Left colon (tissue), 2 donors: ENCODE measurements around the gene B3GNT9. TPM values are rescaled to one million over a fixed set of nuclear protein-coding genes. Genes with fewer than 3 reads are reported as not detected.

ENCODE experiments used
- ATAC-seq: fragments of 200-7000 bp; cut with Tn5 transposase; one replicate; pipeline ENCODE4 v1.9.1; 2020; ENCODE audit warnings: mild to moderate bottlenecking, moderate library complexity
- DNase-seq, 2 donors: peaks; one replicate each; pipeline ENCODE4 v3.0.0-alpha.2; 2020
- intact Hi-C, 2 donors: fragments of 100-400 bp; cut with DNase I in 1 of 2; cut with micrococcal nuclease in 1 of 2; formaldehyde crosslinking; loops; one replicate each; pipeline versions ENCODE4 v1.11.2 to v1.14.0; 2022; cut with DNase I, micrococcal nuclease
- total RNA-seq, 2 donors: library from RNA; stranded (reverse); fragmentation: NEBNext Ultra II Directional; extraction: Animal tissue kit (Norgen Biotek cat#: 25700); gene quantifications; one replicate each; pipeline ENCODE4 v1.2.1, GENCODE V29; 2021
- donor health status: DM: no; HTN: no; CAD: no.
- donor health status: DM: yes; HTN: yes; CAD: no.

B3GNT9 gene
- total RNA-seq, 2 donors from 2014 or later, result 2.9 to 4.3 TPM

GRCh38 chr16:67157892-67158635, 7.3 kb upstream of the B3GNT9 start:
- DNase-seq (no peak), ATAC-seq (no peak)
- intact Hi-C loops, result loop anchor here (5.0 to 10.0 kb wide), 2 partner anchors 181 to 183 kb away; no protein-coding TSS in a partner anchor

DNA sequence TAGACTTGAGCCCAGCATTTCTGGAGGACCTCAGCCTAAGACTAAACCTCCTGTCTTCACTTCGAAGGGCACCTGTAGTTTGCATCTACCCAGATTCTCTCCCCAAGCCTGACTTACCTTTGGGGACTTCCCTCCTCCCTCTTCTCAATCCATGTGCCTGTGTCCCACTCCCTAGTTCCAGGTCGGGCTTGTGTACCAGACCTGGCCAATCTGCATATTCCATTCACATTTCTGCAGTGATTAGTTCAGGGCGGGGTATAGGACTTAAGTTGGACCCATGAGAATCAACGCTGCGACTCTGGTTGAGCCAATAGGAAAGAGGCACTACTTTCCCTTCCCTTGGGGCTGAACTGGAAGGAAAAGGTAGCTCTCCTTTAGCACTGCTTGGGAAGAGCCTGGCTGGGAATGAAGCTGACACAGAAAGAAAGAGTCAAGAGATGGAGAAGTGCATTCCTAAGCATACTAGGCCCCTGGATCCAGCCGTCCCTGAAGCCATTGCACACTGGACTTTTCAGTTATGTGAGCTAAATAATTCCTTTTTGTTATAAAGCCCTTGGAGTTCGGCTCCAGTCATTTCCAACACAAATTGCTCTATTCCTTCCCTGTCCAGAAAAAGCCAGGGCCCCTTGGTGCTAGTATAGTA, 6.4 kb upstream of the B3GNT9 start:
- DNase-seq, result peak in 1 of 2 donors; percentile 16
- intact Hi-C loops, result loop anchor here (5.0 to 10.0 kb wide), 2 partner anchors 180 to 182 kb away; no protein-coding TSS in a partner anchor
- ATAC-seq, result no peak

GRCh38 chr16:67156143-67156844, 5.5 kb upstream of the B3GNT9 start:
- DNase-seq (peak in 1 of 2 donors; percentile 61), ATAC-seq (peak; percentile 19)
- intact Hi-C loops, result loop anchor here (5.0 to 10.0 kb wide), 2 partner anchors 179 to 181 kb away; no protein-coding TSS in a partner anchor

- DNase-seq (peak in 1 of 2 donors; percentile 82), ATAC-seq (peak; percentile 53)
- intact Hi-C loops, result loop anchor here (5.0 to 10.0 kb wide), 2 partner anchors 178 to 181 kb away; no protein-coding TSS in a partner anchor
Measured at GRCh38 chr16:67155295-67156142, 4.7 kb upstream of the B3GNT9 start.

GRCh38 chr16:67154578-67155294, 3.9 kb upstream of the B3GNT9 start:
- ATAC-seq (no peak), DNase-seq (peak in 1 of 2 donors; percentile 25)
- intact Hi-C loops, result loop anchor here (5.0 to 10.0 kb wide), 2 partner anchors 177 to 180 kb away; no protein-coding TSS in a partner anchor

- DNase-seq, result no peak
- ATAC-seq, result no peak
- intact Hi-C loops, result loop anchor here in 1 of 2 donors (10.0 kb wide), 1 partner anchor 177 kb away; no protein-coding TSS in a partner anchor
Measured at GRCh38 chr16:67151431-67152097, 766 bp upstream of the B3GNT9 start.

GRCh38 chr16:67150047-67150832, 558 bp downstream of the B3GNT9 start:
- DNase-seq (peak in 1 of 2 donors; percentile 49), ATAC-seq (peak; percentile 53)
- intact Hi-C loops, result loop anchor here in 1 of 2 donors (10.0 kb wide), 1 partner anchor 175 kb away; no protein-coding TSS in a partner anchor

- intact Hi-C loops, result loop anchor here in 1 of 2 donors (10.0 kb wide), 1 partner anchor 175 kb away; no protein-coding TSS in a partner anchor
Measured at GRCh38 chr16:67149276-67150046, 1.3 kb downstream of the B3GNT9 start.

GRCh38 chr16:67148656-67149275, 2.0 kb downstream of the B3GNT9 start:
- DNase-seq, result no peak
- intact Hi-C loops, result no loop called here
- no peak for ATAC-seq

More at GRCh38 chr16:67149276-67150046, 1.3 kb downstream of the B3GNT9 start:
- DNase-seq (no peak), ATAC-seq (no peak)

DNA sequence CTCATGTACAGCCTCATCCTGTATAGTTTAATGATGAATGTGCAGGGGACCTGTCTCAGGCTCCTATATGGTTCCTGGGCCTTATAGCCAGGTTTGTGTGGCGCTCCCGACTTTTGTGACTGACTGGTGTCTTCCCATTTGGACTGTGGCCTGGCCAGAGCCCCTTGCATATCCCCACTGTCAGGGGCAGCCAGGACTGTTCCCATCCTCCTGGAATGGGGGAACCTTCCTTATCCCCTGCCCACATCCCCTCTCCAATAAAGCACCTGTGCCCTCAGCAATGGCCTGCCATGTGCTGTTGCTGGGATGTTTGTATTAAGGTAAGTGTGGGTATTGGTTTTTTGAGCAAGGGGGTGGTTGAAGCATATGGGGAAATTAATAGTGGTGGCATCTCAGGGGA, 2.6 kb downstream of the B3GNT9 start:
- intact Hi-C loops, result no loop called here

GRCh38 chr16:67147437-67148140, 3.2 kb downstream of the B3GNT9 start:
- DNase-seq (no peak), ATAC-seq (no peak)
- intact Hi-C loops, result no loop called here

More for the DNA sequence above, 2.6 kb downstream of the B3GNT9 start:
- DNase-seq, result no peak
- ATAC-seq, result no peak

GRCh38 chr16:67146523-67147357, 4.1 kb downstream of the B3GNT9 start:
- ATAC-seq (no peak), DNase-seq (no peak)
- intact Hi-C loops, result no loop called here

GRCh38 chr16:67145746-67146145, 5.1 kb downstream of the B3GNT9 start:
- intact Hi-C loops, result no loop called here
- DNase-seq (no peak), ATAC-seq (no peak)

- no peak for DNase-seq
- intact Hi-C loops, result no loop called here
- ATAC-seq, result no peak
Measured at GRCh38 chr16:67144943-67145342, 5.9 kb downstream of the B3GNT9 start.
